ENCODE measurements around the gene ATG16L1.
"Not testable (repeated sequence)": the region's sequence is repeated elsewhere in the genome, so short reads cannot be mapped to it uniquely, and the experiment has no call there.

The ATG16L1 gene

GRCh38 chr2:233297076-233297475, 45.6 kb downstream of the ATG16L1 start:
- DNase-seq = no peak

DNA sequence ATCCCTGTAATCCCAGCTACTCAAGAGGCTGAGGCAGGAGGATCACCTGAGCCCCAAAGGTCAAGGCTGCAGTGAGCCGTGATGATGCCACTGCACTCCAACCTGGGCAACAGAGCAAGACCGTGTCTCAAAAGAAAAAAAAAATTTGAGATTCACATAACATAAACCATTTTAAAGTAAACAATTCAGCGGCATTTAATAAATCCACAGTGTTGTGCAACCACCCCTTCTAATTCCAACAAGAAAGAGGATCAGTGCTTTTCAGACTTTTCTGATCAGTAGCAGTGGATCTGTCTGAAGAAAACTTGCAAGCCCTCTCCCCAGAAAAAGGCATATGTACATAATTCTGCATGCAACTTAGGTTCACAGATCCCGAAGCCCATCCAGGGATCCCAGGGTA, 48.9 kb downstream of the ATG16L1 start:
- DNase-seq = no peak

- no peak for DNase-seq
Measured at GRCh38 chr2:233301248-233301647, 49.8 kb downstream of the ATG16L1 start.

DNA sequence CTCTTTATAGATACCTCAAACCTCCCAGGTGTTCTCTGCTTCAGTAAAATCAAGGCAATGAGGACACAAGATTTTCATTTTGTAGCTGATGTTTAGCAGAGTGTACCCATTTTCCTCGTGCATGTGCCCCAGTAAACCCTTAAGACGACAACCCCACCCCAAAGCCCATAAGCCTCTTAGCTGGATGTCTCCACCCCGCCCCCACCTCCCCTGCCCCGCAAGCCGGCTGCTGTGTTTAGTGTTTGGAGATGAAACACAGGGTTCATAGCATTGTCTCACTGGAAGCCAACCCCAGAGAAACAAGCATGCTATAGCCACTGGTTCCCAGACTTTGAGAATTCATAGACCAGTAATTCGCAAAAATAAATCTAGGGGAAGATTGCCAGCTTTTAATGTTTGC, 50.3 kb downstream of the ATG16L1 start:
- no peak for DNase-seq

DNA sequence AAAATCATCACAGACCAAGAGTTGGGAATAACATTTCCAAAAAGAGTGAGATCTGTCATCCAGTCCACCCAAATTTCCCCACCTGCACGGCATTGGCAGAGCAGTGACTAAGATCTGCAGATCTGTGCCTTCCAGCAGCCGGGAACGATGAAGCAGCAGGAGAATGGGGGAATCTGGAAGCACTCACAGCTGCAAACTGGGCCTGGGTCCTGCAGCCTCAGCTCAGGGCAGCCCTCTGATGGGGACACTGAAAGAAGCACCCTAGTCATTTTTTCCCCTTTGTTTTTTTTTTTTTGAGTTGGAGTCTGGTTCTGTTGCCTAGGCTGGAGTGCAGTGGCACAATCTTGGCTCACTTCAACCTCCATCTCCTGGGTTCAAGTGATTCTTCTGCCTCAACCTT, 51.8 kb downstream of the ATG16L1 start:
- DNase-seq = no peak

- no peak for DNase-seq
Measured at GRCh38 chr2:233307565-233307964, 56.1 kb downstream of the ATG16L1 start, which contains the start of gene SAG. SAG (plus strand) TSS chr2:233307816; CDS start chr2:233309190, 1,374 bp downstream.

GRCh38 chr2:233311241-233311926, 59.9 kb downstream of the ATG16L1 start:
- DNase-seq = no peak

DNA sequence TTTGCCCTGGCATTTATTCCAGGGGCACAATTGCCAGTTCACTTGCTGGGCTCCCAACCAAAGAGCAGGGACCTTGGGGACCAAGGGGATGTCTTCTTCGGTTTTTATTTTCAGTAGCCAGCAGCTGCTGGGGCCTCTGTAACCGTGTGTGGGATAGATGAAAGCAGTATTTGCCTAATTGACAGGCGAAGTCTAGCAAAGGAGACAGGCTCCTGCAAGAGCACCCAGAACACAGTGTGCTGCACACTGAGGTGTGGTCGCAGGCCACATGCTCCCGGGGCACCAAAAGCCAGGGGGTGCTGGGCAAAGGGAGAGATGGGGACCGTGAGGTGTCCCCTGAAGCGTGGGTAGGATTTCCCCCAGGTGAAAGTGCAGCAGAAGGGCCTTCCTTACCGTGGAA, 61.4 kb downstream of the ATG16L1 start:
- no peak for DNase-seq

- DNase-seq = no peak
Measured at GRCh38 chr2:233314180-233314925, 62.9 kb downstream of the ATG16L1 start.

DNA sequence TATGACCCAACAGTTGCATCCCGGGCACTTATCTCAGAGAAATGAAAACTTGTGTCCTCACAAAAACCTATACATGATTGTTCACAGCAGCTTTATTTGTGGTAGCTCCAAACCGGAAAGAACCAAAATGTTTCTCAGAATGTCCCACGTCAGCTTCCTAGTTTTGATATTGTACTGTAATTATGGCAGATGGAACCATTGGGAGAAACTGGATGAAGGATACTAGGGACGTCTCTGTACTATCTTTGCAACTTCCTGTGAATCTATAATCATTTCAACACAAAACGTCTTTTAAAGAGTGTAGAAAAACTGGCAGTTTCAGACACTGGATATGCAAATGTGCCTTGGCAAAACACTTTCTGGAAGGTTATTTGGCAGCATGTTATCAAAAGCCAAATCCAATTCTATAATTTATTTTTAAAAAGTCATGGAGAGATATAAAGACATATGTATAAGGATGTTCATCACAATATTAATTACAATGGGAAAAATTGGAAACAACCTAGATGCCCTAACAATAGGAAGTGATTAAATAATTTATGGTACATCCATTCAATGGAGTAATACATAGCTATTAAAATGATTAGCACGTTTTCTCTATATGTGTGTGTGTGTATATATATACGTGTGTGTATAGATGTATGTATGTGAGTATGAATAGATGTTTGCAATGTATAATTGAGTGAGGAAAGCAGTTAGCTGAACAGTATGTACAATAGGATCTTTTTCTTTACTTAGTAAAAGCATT, 65.9 kb downstream of the ATG16L1 start:
- DNase-seq = no peak

DNA sequence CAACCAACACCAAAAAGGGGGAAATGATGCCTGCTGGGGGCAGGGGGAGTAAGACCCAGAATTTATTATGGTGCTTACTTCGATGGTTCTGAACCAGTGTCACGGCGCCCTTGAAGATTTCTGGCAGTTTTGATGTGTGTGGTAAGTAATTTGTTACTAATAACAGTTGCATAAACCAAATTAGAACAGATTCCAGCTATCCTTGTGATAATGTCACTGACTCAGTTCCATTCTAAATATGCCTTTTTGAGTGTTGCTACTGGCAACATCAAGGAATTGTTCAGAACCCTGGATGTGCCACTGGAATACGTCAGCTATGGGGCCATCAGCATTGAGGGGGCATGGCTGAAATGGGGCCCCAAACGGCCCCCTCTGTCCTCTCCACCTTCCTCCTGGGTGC, 67.8 kb downstream of the ATG16L1 start:
- no peak for DNase-seq

- no peak for DNase-seq
Measured at GRCh38 chr2:233320470-233320869, 69.0 kb downstream of the ATG16L1 start.

DNA sequence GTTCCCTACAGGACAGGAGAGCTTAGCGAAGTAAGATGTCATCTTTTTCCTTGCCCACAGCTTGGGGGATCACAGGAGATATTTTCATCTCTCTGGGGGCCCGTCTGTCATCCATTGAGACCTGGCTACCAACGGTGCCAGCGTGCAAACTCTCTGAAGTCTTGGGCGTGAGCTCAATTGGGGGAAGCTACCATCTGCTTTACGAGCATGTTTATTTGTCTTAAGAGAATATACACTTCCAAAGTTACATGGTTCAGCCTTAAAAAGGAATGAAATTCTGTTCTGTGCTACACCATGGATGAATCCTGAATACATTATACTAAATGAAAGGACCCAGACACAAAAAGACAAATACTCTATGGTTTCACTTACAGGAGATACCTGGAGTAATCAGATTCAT, 69.7 kb downstream of the ATG16L1 start:
- DNase-seq = peak; percentile 13

GRCh38 chr2:233323851-233324250, 72.4 kb downstream of the ATG16L1 start:
- no peak for DNase-seq

DNA sequence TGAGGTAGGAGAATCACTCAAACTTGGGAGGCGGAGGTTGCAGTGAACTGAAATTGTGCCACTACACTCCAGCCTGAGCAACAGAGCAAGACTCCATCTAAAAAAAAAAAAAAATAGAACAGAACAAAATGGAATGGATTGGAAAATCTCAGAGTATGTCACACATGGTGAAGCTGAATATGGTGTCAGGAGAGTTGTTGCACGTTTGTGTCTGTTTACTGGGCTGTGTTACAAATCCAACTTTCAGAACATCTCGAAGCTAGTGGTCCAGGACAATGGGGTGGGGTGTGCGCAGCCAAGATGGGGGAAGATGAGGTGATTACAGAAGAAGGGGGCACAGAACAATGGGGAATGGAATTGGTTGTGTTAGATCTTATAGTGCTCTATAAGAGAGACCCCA, 73.8 kb downstream of the ATG16L1 start:
- DNase-seq = no peak

DNA sequence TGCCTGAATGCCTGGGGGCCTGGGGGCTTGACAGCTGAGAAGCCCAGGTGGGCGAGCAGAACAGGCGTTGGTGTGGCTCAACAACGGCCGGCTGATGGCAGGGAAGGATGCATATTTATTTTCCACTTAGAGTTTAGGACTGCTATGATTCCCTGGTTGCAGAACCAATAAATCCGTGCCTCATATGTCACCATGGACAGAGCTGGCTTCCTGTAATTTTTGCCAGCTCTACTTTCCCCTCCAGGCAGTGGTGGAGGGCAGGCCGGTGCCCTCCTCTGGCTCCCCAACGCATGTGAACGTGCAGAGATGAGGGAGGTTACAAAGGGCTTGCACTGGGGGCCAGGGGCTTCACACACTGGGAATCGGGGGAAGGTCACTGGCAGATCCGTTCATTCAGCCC, 74.3 kb downstream of the ATG16L1 start:
- DNase-seq = no peak

DNA sequence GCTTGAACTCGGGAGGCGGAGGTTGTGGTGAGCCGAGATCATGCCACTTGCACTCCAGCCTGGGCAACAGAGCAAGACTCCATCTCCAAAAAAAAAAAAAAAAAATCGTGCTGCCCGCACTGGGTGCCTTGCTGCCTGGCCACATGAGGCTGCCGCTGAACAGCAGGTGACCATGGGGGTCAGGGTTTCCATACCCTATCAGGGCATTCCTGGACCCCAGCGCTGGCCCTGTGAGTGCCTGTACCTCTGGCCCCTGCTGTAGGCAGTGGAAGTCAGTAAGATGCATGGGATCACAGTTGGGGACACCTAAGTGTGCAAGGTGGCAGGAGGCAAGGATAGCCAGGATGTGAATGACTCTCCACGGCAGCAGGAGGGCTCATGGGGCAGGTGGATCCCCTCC, 75.0 kb downstream of the ATG16L1 start:
- no peak for DNase-seq

DNA sequence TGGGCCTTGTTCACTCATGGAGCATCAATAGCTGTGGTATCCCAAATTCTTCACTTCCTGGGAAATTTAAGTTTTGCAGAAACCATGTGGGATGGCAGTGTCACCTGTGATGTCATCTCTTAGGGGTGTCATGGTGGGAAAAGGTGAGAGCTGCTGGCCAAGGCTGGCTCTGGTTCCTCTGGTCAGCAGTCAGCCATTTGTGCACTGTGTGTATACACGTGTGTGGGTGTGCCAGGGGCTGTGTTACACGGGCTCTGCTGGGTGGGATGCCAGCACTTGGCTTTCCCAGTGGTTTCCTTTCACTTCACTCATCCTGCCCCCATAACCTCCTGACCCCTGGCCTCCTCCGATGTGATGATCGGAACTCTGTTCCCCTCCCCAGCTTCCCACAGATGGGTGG, 77.4 kb downstream of the ATG16L1 start:
- no peak for DNase-seq

DNA sequence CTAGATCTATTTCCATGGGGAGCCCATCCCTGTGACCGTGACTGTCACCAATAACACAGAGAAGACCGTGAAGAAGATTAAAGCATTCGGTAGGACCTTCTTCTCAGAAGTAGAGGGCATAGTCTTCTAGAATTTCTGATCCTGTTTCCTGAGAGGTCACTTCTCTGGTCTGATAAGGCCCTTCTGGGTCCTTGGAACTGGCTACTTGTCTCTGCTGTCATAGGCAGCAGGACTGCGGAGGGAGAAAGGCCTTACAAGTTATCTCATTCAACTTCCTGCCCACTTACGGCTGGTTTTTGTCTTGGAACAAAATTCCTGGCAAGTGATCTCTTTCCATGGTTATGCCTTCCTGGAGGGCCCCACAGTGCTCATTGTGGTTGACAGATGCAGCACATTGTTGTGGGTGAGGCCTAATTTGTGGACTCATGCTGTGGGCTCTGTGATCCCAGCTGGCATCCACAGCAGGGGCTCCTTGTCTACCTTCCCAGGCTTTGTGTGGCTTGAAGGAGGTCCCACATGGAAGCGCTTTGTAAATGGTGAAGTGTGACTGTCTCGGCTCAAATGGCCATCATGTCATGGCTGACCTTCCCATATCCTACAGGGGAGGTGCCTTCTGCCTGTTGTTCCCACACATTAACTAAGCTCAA, 78.1 kb downstream of the ATG16L1 start:
- peak; percentile 73 for DNase-seq

GRCh38 chr2:233331536-233331935, 80.1 kb downstream of the ATG16L1 start:
- DNase-seq = peak; percentile 10

GRCh38 chr2:233332125-233332524, 80.7 kb downstream of the ATG16L1 start:
- DNase-seq = no peak

DNA sequence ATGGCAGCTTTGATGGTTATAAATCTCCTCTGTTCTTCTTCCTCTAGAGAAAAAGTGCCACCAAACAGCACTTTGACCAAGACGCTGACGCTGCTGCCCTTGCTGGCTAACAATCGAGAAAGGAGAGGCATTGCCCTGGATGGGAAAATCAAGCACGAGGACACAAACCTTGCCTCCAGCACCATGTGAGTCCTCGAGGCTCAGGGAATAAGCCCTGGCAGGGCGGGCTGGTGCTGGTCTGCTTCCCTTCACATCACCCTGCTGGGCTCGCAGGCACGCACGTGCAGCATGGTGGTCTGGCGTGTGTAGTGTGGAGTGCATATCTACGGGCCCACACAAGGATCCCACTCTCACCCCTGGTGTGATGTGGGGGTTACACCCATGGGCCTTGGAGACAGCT, 83.4 kb downstream of the ATG16L1 start:
- DNase-seq = no peak

GRCh38 chr2:233336091-233336490, 84.6 kb downstream of the ATG16L1 start:
- DNase-seq = not testable (repeated sequence)

Measured in NCI-H1694 treated with DMSO at 0.1 percent for 48 hours (cell line).